H1 (cell line): ENCODE data around the gene SMTN. TPM values are rescaled to one million over a fixed set of nuclear protein-coding genes. Genes with fewer than 3 reads are reported as not detected.

Experiments
- CTCF ChIA-PET: fragments of 300-600 bp; sonication (Branson Sonifier 250); formaldehyde crosslinking; loops from one replicate; lab custom pipeline; 2021; ENCODE audit not compliant: partially characterized antibody; lab: Charles Lee
- POLR2A ChIA-PET: fragments of 300-600 bp; sonication (Branson Sonifier 250); formaldehyde crosslinking; loops from one replicate; lab custom pipeline; 2021; ENCODE audit warnings: inconsistent platforms; ENCODE audit not compliant: partially characterized antibody; lab: Charles Lee
- DNase-seq, 2 experiments: peaks; one replicate each; pipeline versions ENCODE4 v3.0.0 to v3.0.0-alpha.2; 2010 to 2022; ENCODE audit warnings: low spot score in 2 of 2, low read depth in 1 of 2, mixed read lengths in 1 of 2
- FAIRE-seq: peaks from 2 replicates; lab custom pipeline; 2011; peaks lifted over from hg19 to GRCh38; lab: Jason Lieb, UNC
- H2AFZ ChIP-seq: 2 replicates; pipeline ENCODE4 v1.8.1; 2012; ENCODE audit warnings: low read length, inconsistent platforms
- H2AK5ac ChIP-seq: 2 replicates; pipeline ENCODE4 v1.6.1; 2013; ENCODE audit warnings: low read depth, low read length
- H2BK120ac ChIP-seq: replicated peaks from 2 replicates; pipeline ENCODE3; 2013; ENCODE audit warnings: low read depth, low read length, inconsistent platforms
- H2BK12ac ChIP-seq: 2 replicates; pipeline ENCODE4 v1.6.1; 2013; ENCODE audit warnings: low read depth, low read length
- H2BK15ac ChIP-seq: 2 replicates; pipeline ENCODE4 v1.6.1; 2013; ENCODE audit warnings: low read length
- H2BK20ac ChIP-seq: 2 replicates; pipeline ENCODE4 v1.6.1; 2013; ENCODE audit warnings: low read length
- H2BK5ac ChIP-seq: 2 replicates; pipeline ENCODE4 v1.6.1; 2013; ENCODE audit warnings: low read depth, low read length
- H3K14ac ChIP-seq: 2 replicates; pipeline ENCODE4 v1.6.1; 2013; ENCODE audit warnings: inconsistent platforms; ENCODE audit not compliant: insufficient read length
- H3K18ac ChIP-seq: 2 replicates; pipeline ENCODE4 v1.6.1; 2013; ENCODE audit warnings: low read length; ENCODE audit errors: extremely low read depth
- H3K23ac ChIP-seq: 2 replicates; pipeline ENCODE4 v1.6.1; 2013; ENCODE audit warnings: inconsistent platforms; ENCODE audit not compliant: insufficient read length
- H3K23me2 ChIP-seq: 2 replicates; pipeline ENCODE4 v1.6.1; 2013; ENCODE audit warnings: low read depth, low read length
- H3K27ac ChIP-seq: 2 replicates; pipeline ENCODE4 v1.6.1; 2011; ENCODE audit warnings: low read depth, low read length, inconsistent platforms
- H3K27me3 ChIP-seq, 4 experiments: replicated peaks in 1 of 4; 1 replicate in 1 of 4; 2 replicates in 3 of 4; pipeline versions ENCODE4 v1.6.1 to v1.8.1; 2011 to 2013; ENCODE audit warnings: low read length in 3 of 4, mild to moderate bottlenecking in 3 of 4, inconsistent platforms in 2 of 4, mixed read lengths in 2 of 4, moderate library complexity in 1 of 4; ENCODE audit not compliant: control insufficient read depth in 3 of 4, insufficient read depth in 3 of 4; ENCODE audit errors: extremely low read depth in 1 of 4
- H3K36me3 ChIP-seq, 4 experiments: 2 replicates each; pipeline versions ENCODE4 v1.6.1 to v1.8.1; 2011 to 2013; ENCODE audit warnings: mild to moderate bottlenecking in 4 of 4, low read length in 3 of 4, moderate library complexity in 2 of 4, control low read depth in 1 of 4, inconsistent platforms in 1 of 4; ENCODE audit not compliant: insufficient read depth in 4 of 4, control insufficient read depth in 2 of 4
- H3K4ac ChIP-seq: replicated peaks from 2 replicates; pipeline ENCODE3; 2013; ENCODE audit warnings: low read length, low read depth, mixed read lengths, inconsistent platforms; ENCODE audit not compliant: insufficient read length
- H3K4me1 ChIP-seq, 4 experiments: replicated peaks in 1 of 4; 1 replicate in 1 of 4; 2 replicates in 3 of 4; pipeline versions ENCODE4 v1.6.1 to v1.8.1; 2011 to 2013; ENCODE audit warnings: low read length in 3 of 4, inconsistent platforms in 2 of 4, mixed read lengths in 1 of 4; ENCODE audit not compliant: insufficient read depth in 4 of 4, control insufficient read depth in 3 of 4
- H3K4me2 ChIP-seq, 2 experiments: 2 replicates each; pipeline versions ENCODE4 v1.6.1 to v1.8.1; 2011 to 2013; ENCODE audit warnings: low read depth in 2 of 2, low read length in 2 of 2, control low read depth in 1 of 2, inconsistent platforms in 1 of 2, mild to moderate bottlenecking in 1 of 2; ENCODE audit not compliant: insufficient read depth in 1 of 2
- H3K4me3 ChIP-seq, 4 experiments: fragments of 200-600, 300-600 bp in 1 of 4; sonication (generic), shearing (Covaris generic), sonication (Bioruptor Twin) in 1 of 4; 2 replicates each; pipeline versions ENCODE4 v1.5.1 to v1.8.1; 2011 to 2016; ENCODE audit warnings: low read length in 4 of 4, low read depth in 3 of 4, control low read depth in 2 of 4, inconsistent platforms in 2 of 4, mild to moderate bottlenecking in 2 of 4, mixed read lengths in 1 of 4, moderate library complexity in 1 of 4; ENCODE audit not compliant: insufficient read depth in 2 of 4; ENCODE audit errors: extremely low read depth in 1 of 4
- H3K56ac ChIP-seq: replicated peaks from 2 replicates; pipeline ENCODE3; 2013; ENCODE audit warnings: low read depth, mild to moderate bottlenecking, mixed read lengths, low read length, inconsistent platforms; ENCODE audit not compliant: insufficient read length
- H3K79me1 ChIP-seq: 2 replicates; pipeline ENCODE4 v1.6.1; 2013; ENCODE audit warnings: low read depth, low read length, control low read depth
- H3K79me2 ChIP-seq, 2 experiments: 2 replicates each; pipeline versions ENCODE4 v1.6.1 to v1.8.1; 2012 to 2013; ENCODE audit warnings: low read length in 2 of 2, mild to moderate bottlenecking in 2 of 2, inconsistent platforms in 1 of 2; ENCODE audit not compliant: insufficient read depth in 2 of 2, control insufficient read depth in 1 of 2
- H3K9ac ChIP-seq, 4 experiments: replicated peaks in 1 of 4; 1 replicate in 1 of 4; 2 replicates in 3 of 4; pipeline versions ENCODE4 v1.6.1 to v1.8.1; 2011 to 2013; ENCODE audit warnings: low read depth in 3 of 4, low read length in 3 of 4, control low read depth in 2 of 4, mild to moderate bottlenecking in 2 of 4, moderate library complexity in 2 of 4, inconsistent platforms in 1 of 4; ENCODE audit errors: extremely low read depth in 1 of 4
- H3K9me3 ChIP-seq, 2 experiments: 2 replicates each; pipeline versions ENCODE4 v1.6.1 to v1.8.1; 2012 to 2013; ENCODE audit warnings: mild to moderate bottlenecking in 2 of 2, moderate library complexity in 2 of 2, control low read depth in 1 of 2, inconsistent platforms in 1 of 2, low read depth in 1 of 2, low read length in 1 of 2, mixed read lengths in 1 of 2; ENCODE audit not compliant: insufficient read depth in 2 of 2
- H4K20me1 ChIP-seq, 2 experiments: replicated peaks in 1 of 2; 2 replicates each; pipeline versions ENCODE3 to v1.8.1; 2011 to 2013; ENCODE audit warnings: inconsistent platforms in 2 of 2, low read length in 2 of 2, mild to moderate bottlenecking in 1 of 2; ENCODE audit not compliant: insufficient read depth in 2 of 2, control insufficient read depth in 1 of 2
- H4K5ac ChIP-seq: 2 replicates; pipeline ENCODE4 v1.6.1; 2013; ENCODE audit warnings: low read length, low read depth, mixed read lengths, inconsistent platforms; ENCODE audit not compliant: insufficient read length
- H4K8ac ChIP-seq: 2 replicates; pipeline ENCODE4 v1.8.0; 2013; ENCODE audit warnings: mild to moderate bottlenecking, moderate library complexity, low read length, inconsistent platforms; ENCODE audit not compliant: insufficient read depth; ENCODE audit errors: extremely low read depth
- H4K91ac ChIP-seq: replicated peaks from 2 replicates; pipeline ENCODE3; 2013; ENCODE audit warnings: low read length, mixed read lengths, inconsistent platforms; ENCODE audit not compliant: insufficient read length
- CBX5 ChIP-seq: fragments of 300-800, 300-1000 bp; sonication (generic); IDR thresholded peaks from 2 replicates; pipeline ENCODE4 v1.7.1; 2016; ENCODE audit warnings: antibody characterized with exemption, low read length, low read depth
- JUND ChIP-seq: IDR thresholded peaks from 2 replicates; pipeline ENCODE4 v1.6.1; 2011; ENCODE audit warnings: mild to moderate bottlenecking, improper control_type of control experiment, low read length
- KDM5A ChIP-seq: fragments of 200-600 bp; IDR thresholded peaks from 2 replicates; pipeline ENCODE4 v1.7.1; 2012; ENCODE audit warnings: mild to moderate bottlenecking, low read length, inconsistent platforms, mixed read lengths
- POU5F1 ChIP-seq: IDR thresholded peaks from 2 replicates; pipeline ENCODE4 v1.6.1; 2011; ENCODE audit warnings: low read depth, mild to moderate bottlenecking, low read length, moderate library complexity
- SIRT6 ChIP-seq: IDR thresholded peaks from one replicate; pipeline ENCODE4 v1.7.1; 2012; ENCODE audit warnings: low read length, inconsistent platforms
- SP4 ChIP-seq: IDR thresholded peaks from 2 replicates; pipeline ENCODE4 v1.6.1; 2012; ENCODE audit warnings: low read length, inconsistent platforms
- TBP ChIP-seq: IDR thresholded peaks from 2 replicates; pipeline ENCODE4 v1.6.1; 2011; ENCODE audit warnings: low read depth, low read length, improper control_type of control experiment
- WGBS, 2 experiments: shearing (Covaris generic) in 1 of 2; methylation state at CpG; one replicate each; pipeline versions ENCODE4 v1.1.6 to v1.1.7; 2013 to 2015; ENCODE audit warnings: low lambda C conversion rate in 2 of 2, mixed read lengths in 2 of 2, inconsistent platforms in 1 of 2, low coverage in 1 of 2, missing lambda C conversion rate in 1 of 2; ENCODE audit not compliant: insufficient replicate concordance in 2 of 2, insufficient coverage in 1 of 2, insufficient read length in 1 of 2; ENCODE audit errors: extremely low coverage in 1 of 2, missing lambda C conversion rate in 1 of 2; 5-methylcytosine and 5-hydroxymethylcytosine counted together
- polyA plus RNA-seq, 7 experiments: library from polyadenylated mRNA; depleted of rRNA in 3 of 7; stranded (reverse) in 5 of 7; unstranded in 2 of 7; fragments of >200 nt in 5 of 7; fragments of 200-250 nt in 2 of 7; gene quantifications; 1 replicate in 5 of 7; 2 replicates in 1 of 7; 4 replicates in 1 of 7; pipeline versions ENCODE4 v1.2.1 to v1.2.3, GENCODE V29; 2011 to 2013; ENCODE audit warnings: missing spikeins in 2 of 7, mixed read lengths in 2 of 7
- total RNA-seq: library from RNA; stranded (reverse); fragmentation: NEBNext Ultra II Directional; extraction: Animal tissue kit (Norgen Biotek cat#: 25700); gene quantifications from 2 replicates; pipeline ENCODE4 v1.2.1, GENCODE V29; 2021
- TF ChIP-seq, protein P1 (sequence below): IDR thresholded peaks from 2 replicates; pipeline ENCODE4 v1.6.1; 2011; ENCODE audit warnings: low read length, improper control_type of control experiment
- TF ChIP-seq, protein P2 (sequence below): IDR thresholded peaks from 2 replicates; pipeline ENCODE4 v1.6.1; 2012; ENCODE audit warnings: low read length, inconsistent platforms

The SMTN gene
- total and polyA plus RNA-seq, 2 of the 8 experiments (the other 6 are each of a cell fraction or from before 2014, with no cell fraction given), result 12.3 to 20.8 TPM

- Histone ChIP-seq H3K23me2 (peaks cover 8% of the 10 kb centered on the region; the same call in 1 of the 2 replicates), H4K5ac (no peak overlapping the region), H3K4me3 (0 out of 8 replicates have a peak overlapping the region, but pooled peaks of 1 of the 4 experiments have one; percentile 18), H4K91ac (no peak overlapping the region), H3K9me3 (no peaks in the 10 kb centered on the region), H3K27ac (no peak overlapping the region), H2BK5ac (no peak overlapping the region), H2BK15ac (no peak overlapping the region), H3K4me1 (peaks cover 0 to 18% (median 12%) of the 10 kb centered on the region in 4 experiments; a peak in 6 of 7 replicates), H3K14ac (no peak overlapping the region), H3K79me1 (no peaks in the 10 kb centered on the region; the same call in 1 of the 2 replicates), H3K79me2 (no peaks in the 10 kb centered on the region), H4K20me1 (peaks cover 0 to 8% of the 10 kb centered on the region in 2 experiments), H2BK20ac (no peak overlapping the region), H3K36me3 (no peaks in the 10 kb centered on the region), H2BK120ac (no peak overlapping the region), H2BK12ac (no peak overlapping the region), H2AK5ac (no peak overlapping the region), H2AFZ (no peak overlapping the region), H3K4me2 (peak overlapping the region in 1 of 2 experiments; percentile 61; a peak in 1 of 4 replicates), H3K27me3 (peaks cover 10 to 23% (median 22%) of the 10 kb centered on the region in 4 experiments), H3K56ac (no peak overlapping the region), H3K4ac (no peak overlapping the region), H3K9ac (no peak overlapping the region), H3K18ac (no peak overlapping the region), H4K8ac (peak overlapping the region; percentile 59), H3K23ac (no peak overlapping the region)
- CTCF ChIA-PET, result interaction anchor here (1.0 to 16.8 kb wide), 23 partner anchors 10 to 158 kb away, joined by 3 to 207 read pairs (median 6); partner anchors contain the start of genes INPP5J, PLA2G3, RNF185 and SMTN
- POLR2A ChIA-PET, result interaction anchor here (0.6 to 2.3 kb wide), 10 partner anchors 8 to 173 kb away, joined by 3 to 25 read pairs (median 4); partner anchors contain the start of genes MORC2, PLA2G3 and TUG1
- DNase-seq (peak in 1 of 2 experiments; percentile 49), FAIRE-seq (no peak)
- 88% methylated on average over 28 of the region's 33 CpGs; no CpG with 5 or more reads in 1 of the 2 experiments for WGBS, 2 experiments
- no peak for TF ChIP-seq TBP
- TF ChIP-seq CBX5, result no peak
- TF ChIP-seq, protein P1, sequence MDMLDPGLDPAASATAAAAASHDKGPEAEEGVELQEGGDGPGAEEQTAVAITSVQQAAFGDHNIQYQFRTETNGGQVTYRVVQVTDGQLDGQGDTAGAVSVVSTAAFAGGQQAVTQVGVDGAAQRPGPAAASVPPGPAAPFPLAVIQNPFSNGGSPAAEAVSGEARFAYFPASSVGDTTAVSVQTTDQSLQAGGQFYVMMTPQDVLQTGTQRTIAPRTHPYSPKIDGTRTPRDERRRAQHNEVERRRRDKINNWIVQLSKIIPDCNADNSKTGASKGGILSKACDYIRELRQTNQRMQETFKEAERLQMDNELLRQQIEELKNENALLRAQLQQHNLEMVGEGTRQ, result no peak
- no peak for TF ChIP-seq SP4
- TF ChIP-seq, protein P2, sequence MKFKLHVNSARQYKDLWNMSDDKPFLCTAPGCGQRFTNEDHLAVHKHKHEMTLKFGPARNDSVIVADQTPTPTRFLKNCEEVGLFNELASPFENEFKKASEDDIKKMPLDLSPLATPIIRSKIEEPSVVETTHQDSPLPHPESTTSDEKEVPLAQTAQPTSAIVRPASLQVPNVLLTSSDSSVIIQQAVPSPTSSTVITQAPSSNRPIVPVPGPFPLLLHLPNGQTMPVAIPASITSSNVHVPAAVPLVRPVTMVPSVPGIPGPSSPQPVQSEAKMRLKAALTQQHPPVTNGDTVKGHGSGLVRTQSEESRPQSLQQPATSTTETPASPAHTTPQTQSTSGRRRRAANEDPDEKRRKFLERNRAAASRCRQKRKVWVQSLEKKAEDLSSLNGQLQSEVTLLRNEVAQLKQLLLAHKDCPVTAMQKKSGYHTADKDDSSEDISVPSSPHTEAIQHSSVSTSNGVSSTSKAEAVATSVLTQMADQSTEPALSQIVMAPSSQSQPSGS, result no peak
- TF ChIP-seq POU5F1, result no peak
- no peak for TF ChIP-seq SIRT6
- TF ChIP-seq JUND, result no peak
- TF ChIP-seq KDM5A, result no peak
Observed at GRCh38 chr22:31103899-31104694, 23.0 kb downstream of the SMTN start.
